GM12892 (cell line): ENCODE results near the gene PDIK1L.

Source experiments
- DNase-seq: peaks from one replicate; pipeline ENCODE4 v3.0.0; 2011; ENCODE audit not compliant: insufficient read length
- FAIRE-seq: peaks from 2 replicates; lab custom pipeline; 2011; peaks lifted over from hg19 to GRCh38; lab: Jason Lieb, UNC
- POLR2A ChIP-seq: IDR thresholded peaks from 2 replicates; pipeline ENCODE4 v1.6.1; 2011; ENCODE audit warnings: low read depth, low read length, control low read depth
- POLR2AphosphoS5 ChIP-seq: IDR thresholded peaks from 2 replicates; pipeline ENCODE4 v1.6.1; 2011; ENCODE audit warnings: low read depth, low read length, control low read depth
- TAF1 ChIP-seq: IDR thresholded peaks from 2 replicates; pipeline ENCODE4 v1.6.1; 2011; ENCODE audit warnings: low read depth, mild to moderate bottlenecking, control low read depth, low read length, borderline replicate concordance

Gene PDIK1L

DNA sequence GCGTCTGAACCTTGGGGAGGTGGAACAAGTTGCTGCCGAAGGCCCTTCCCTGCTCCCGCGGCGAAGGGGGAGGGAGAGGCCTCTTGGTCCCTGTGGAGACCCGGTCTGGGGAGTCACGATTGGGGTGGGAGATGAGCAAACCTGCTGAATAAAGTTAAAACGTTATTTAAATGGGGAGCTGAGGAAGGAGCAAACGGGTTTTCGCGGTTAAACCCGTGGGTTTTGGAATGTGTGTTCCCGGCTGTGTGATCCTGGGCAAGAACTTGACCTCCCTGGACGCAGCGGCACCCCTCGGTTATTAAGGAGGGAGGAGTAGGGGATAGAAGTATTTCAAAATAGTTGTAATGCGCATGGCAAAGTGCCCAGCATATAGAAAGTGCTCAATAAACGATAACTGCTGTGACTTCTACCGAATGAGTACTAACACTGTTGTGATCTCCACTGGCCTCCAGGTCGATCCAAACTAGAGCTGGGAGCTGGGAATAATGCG lies 50.6 kb downstream of the PDIK1L start:
- FAIRE-seq (no peak), DNase-seq (no peak)
- TF ChIP-seq POLR2AphosphoS5 = no peak
- TF ChIP-seq POLR2A = no peak
- TF ChIP-seq TAF1 = no peak

DNA sequence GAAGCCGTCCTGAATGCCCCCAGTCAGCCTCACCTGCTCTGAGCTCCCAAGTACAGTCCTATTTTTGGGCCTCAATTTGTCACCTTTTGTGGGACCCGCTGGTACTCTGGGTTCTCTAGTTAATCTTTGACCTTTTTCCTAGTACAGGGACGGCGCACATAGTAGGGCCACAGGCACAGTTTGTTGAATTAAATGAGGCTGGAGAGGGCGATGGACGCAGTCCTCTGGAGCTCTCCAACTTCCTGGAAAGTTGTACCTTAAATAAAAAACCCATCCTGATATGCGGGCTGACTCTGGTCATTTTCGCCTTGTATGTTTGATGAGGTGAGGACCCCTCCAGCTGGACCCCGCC lies 52.0 kb downstream of the PDIK1L start:
- DNase-seq = no peak
- no peak for TF ChIP-seq POLR2AphosphoS5
- TF ChIP-seq POLR2A = no peak
- no peak for TF ChIP-seq TAF1
- FAIRE-seq = no peak

DNA sequence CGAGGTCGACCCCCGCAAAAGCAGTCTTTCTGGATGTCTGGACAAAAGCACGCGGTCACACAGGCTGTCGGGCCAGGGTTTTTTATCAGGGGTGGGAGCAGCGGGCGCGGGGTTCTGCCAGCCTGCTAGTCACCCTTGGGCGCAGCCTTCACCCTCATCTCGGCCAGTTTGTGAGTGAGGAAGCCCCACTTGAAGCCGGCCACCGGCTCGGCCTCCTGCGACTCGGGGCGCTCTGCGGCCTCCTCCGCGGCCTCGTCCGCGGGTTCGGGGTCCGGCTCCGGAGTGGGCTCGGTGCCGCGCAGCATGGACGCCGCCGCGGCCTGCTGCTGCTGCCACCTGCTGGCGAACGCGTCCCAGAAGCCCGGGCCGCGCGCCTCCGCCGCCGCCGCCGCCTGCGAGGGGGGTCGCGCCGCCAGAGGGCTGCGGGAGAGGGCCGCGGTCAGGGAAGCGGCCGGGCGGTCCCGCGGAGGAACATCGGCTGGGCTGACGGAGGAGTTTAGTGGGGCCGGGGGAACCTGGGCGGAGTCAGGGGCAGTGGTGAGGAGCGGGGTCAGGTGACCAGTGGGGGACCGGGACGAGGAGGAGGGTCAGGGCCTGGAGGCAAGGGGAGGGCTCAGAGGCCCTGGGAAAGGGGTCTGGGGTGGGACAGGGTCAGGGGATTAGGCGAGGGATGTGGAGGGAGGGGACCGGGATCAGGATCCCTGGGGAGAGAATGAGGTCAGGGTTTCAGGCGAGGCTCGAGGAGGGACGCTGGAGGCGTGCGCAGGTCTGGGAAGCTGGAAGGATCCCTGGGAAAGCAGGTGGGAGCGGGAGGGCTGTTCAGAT lies 52.6 kb downstream of the PDIK1L start:
- FAIRE-seq (peak; percentile 24), DNase-seq (peak; percentile 64)
- TF ChIP-seq POLR2AphosphoS5 = no peak
- TF ChIP-seq POLR2A = no peak
- TF ChIP-seq TAF1 = no peak

DNA sequence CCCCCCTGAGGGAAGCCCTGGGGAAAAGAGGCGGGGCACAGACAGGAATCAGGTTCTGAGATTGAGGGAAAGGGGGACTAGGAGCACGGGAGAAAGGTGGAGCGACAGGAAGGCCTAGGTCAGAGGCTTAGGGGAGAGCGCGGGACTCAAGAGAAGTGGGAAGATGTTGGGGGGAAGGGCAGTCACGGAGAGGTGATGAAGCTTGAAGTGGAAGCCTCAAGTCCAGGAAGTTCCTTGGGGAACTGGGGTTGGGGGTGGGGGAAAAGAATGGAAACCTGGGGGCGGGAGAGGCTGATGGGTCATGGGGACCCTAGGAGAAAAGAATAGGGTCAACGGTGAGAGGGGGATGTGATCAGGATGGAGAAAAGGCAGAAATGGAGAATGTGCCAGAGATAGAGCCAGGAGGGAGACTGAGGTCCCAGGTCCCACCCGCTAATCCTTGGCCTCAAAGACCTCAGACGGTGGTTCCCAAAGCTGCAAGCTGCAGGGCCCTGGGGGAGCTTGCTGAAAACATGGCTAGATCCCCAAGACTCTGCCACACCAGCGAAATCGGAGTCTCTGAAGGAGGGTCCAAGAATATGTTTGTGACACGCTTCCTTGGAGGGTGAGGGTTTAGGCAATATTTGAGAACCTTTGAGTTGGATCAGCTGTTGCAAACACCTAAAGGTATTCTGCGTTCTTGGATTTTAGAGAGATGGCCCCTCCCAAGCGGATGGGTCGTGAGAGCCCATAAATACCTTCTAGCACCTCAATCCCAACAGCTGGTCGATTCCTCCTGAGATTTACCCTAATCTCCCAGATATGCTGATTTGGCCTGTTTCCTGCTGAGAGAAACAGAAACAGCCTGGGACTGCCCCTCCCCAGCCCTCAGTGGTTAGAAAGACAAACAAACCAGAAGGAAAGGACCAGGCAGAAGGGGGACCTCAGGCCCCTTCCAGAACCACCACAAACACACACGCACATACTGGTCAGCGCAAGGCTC lies 53.5 kb downstream of the PDIK1L start:
- FAIRE-seq (no peak), DNase-seq (no peak)
- no peak for TF ChIP-seq TAF1
- TF ChIP-seq POLR2A = no peak
- TF ChIP-seq POLR2AphosphoS5 = no peak

DNA sequence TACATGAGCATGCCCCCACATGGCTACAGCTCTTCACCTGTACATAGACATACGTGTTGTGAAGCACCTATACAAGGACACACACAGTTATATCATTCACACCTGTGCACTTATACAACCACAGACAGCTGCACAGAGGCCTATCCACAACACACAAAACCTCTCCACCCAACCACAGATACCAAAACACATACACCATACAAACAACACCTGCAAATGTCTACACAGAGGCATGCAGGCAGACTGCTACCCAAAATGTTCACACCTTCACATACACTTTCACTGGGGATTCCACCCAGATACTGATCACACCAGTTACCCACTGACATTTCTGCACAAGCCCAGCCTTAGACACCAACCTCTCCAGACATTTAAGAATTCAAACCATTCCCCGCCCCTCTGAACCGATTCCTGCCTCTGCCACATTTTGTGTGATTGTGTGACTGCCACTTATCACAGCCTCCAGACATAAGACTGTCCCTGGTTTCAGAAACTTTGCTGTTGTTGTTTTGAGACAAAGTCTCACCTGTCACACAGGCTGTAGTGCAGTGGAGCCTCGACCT lies 55.2 kb downstream of the PDIK1L start:
- FAIRE-seq = no peak
- DNase-seq = no peak

DNA sequence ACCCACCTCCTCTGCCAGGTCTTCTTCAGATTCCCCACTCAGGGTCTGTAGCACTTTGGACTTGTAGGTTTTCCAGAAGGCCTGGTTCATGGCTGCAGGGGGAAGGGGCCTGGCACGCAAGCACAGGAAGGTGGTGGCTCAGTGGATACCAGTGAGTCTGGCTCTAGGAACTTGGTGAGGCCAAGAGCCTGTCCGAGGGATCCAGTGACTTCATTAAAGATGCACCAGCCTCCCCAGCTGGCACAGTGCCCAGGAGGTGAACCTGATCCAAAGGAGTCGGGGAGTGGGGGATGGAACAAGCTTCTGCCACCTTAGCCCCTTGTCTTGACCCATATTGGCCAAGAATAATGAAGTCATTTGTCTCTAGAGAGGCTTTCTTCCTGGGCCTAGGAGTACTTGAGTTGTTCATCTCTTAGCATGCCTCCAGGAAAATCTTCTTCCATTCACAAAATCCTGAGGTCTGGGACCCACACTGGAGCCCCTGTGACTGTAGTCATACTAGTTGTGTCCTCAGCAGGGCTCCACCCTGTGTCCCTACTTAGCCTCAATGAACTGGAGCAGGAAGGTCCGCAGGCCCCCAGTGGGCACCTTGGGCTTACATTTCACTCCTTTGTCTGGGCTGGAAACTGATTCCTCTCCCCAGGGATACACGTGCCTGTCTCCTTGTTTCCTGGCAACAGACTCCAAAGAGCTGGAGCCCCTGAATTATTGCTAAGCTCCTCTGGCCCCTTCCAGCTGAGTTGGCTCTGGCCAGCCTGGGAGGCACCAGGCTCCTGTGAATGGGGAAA lies 57.0 kb downstream of the PDIK1L start, which contains the start of gene C1orf232:
C1orf232 (minus strand) TSS at position 554 of the 788 bp plus-strand sequence; CDS start at position 90, 464 bp downstream.
- FAIRE-seq (no peak), DNase-seq (no peak)
- no peak for TF ChIP-seq POLR2A
- no peak for TF ChIP-seq TAF1

More for the DNA sequence above, 55.2 kb downstream of the PDIK1L start:
- TF ChIP-seq TAF1 (no peak), POLR2AphosphoS5 (no peak), POLR2A (no peak)

DNA sequence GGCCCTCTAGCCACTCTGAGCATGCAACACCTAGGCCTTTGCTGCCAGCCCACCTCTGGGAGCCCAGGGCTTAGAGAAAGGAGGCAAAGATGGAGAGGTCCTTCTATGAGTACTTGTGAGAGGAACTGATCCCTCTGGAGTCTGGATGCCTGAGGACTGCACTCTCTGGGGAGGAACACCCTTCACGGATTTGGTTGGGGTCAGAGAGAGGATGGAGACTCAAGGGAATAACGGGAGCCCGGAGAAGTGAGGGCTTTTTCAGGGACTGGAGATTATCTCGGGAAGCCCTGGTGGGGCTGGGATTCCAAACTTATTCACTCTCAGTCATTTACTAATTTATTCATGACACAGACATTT lies 57.6 kb downstream of the PDIK1L start:
- TF ChIP-seq POLR2A (no peak), TAF1 (no peak), POLR2AphosphoS5 (no peak)
- no peak for FAIRE-seq

DNA sequence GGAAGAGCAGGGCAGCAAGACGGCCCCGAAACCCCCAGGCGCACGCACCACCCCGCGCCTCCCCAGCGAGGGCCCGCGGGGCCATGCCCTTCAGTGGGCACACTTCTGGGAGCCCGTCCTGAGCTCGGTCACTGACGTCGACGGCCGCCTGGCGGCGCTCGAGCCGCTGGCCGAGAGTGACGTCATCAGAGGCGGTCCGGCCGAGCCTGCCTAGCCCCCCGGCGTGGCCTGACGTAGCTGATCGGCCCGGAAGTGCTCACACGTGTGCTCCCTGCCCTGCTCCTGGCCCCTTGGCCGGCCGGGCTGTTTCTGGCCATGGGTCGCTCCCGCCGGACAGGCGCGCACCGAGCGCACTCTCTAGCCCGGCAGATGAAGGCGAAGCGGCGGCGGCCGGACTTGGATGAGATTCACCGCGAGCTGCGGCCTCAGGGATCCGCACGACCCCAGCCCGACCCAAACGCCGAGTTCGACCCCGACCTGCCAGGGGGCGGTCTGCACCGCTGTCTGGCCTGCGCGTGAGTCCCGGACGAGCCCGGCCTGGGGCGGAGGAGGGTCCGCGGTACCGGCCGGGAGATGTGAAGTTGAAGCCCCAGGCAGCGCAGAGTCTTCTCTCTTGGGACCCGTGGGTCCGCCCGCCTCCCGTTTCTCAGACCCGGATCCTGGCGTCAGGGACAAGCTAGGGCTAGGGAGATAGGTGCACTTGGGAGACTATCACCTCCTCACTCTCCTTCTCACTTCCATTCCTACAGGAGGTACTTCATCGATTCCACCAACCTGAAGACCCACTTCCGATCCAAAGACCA lies 58.2 kb downstream of the PDIK1L start, which contains the start of gene ZNF593:
ZNF593 (plus strand) TSS at position 240 of the 803 bp plus-strand sequence; CDS start at position 316, 76 bp downstream.
- peak; percentile 100 for FAIRE-seq
- peak; percentile 100 for DNase-seq
- TF ChIP-seq TAF1 (no peak), POLR2AphosphoS5 (peak; percentile 81), POLR2A (peak; percentile 84)

More for the DNA sequence above, 57.6 kb downstream of the PDIK1L start:
- no peak for DNase-seq

DNA sequence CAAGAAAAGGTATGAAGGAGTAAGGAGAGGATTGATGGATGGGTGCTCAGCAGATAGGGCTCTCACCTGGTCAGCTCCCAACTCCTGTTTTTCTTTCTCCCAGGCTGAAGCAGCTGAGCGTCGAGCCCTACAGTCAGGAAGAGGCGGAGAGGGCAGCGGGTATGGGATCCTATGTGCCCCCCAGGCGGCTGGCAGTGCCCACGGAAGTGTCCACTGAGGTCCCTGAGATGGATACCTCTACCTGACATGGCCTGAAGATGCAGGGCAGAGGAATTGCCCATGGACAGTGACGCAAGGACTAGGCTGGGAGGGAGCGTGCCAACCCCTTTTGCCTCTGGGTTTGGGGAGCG lies 58.8 kb downstream of the PDIK1L start:
- TF ChIP-seq POLR2AphosphoS5 (no peak), POLR2A (no peak), TAF1 (no peak)
- FAIRE-seq = no peak
- no peak for DNase-seq
